Skeletal muscle tissue (tissue), 4 donors: ENCODE results near the gene OSBPL6. TPM values are rescaled to one million over a fixed set of nuclear protein-coding genes. Genes with fewer than 3 reads are reported as not detected.
"Not testable (repeated sequence)": the region's sequence is repeated elsewhere in the genome, so short reads cannot be mapped to it uniquely, and the experiment has no call there.

Experiments used
- H3K27ac ChIP-seq: one replicate; pipeline ENCODE4 v1.7.0; 2013; ENCODE audit warnings: mild to moderate bottlenecking, low read depth, low read length, inconsistent platforms
- H3K27me3 ChIP-seq, 3 donors: one replicate each; pipeline ENCODE4 v1.7.0; 2013; ENCODE audit warnings: low read length in 3 of 3; ENCODE audit not compliant: control insufficient read depth in 3 of 3, insufficient read depth in 3 of 3
- H3K36me3 ChIP-seq, 3 donors: one replicate each; pipeline ENCODE4 v1.7.0; 2013; ENCODE audit warnings: low read length in 3 of 3; ENCODE audit not compliant: control insufficient read depth in 3 of 3, insufficient read depth in 3 of 3
- H3K4me1 ChIP-seq, 3 donors: one replicate each; pipeline ENCODE4 v1.7.0; 2013; ENCODE audit warnings: low read length in 3 of 3, mild to moderate bottlenecking in 3 of 3; ENCODE audit not compliant: control insufficient read depth in 3 of 3, insufficient read depth in 3 of 3
- H3K4me3 ChIP-seq, 3 donors: one replicate each; pipeline ENCODE4 v1.7.0; 2013; ENCODE audit warnings: low read length in 3 of 3
- H3K9ac ChIP-seq, 3 donors: one replicate each; pipeline ENCODE4 v1.7.0; 2013; ENCODE audit warnings: low read length in 3 of 3, mild to moderate bottlenecking in 3 of 3, moderate library complexity in 2 of 3, low read depth in 1 of 3
- H3K9me3 ChIP-seq, 3 donors: one replicate each; pipeline ENCODE4 v1.7.0; 2013; ENCODE audit warnings: low read length in 3 of 3; ENCODE audit not compliant: control insufficient read depth in 3 of 3
- total RNA-seq: library from RNA; depleted of rRNA; stranded (reverse); fragments of >200 nt; gene quantifications from one replicate; pipeline ENCODE4 v1.2.3, GENCODE V29; 2014
- donor health status: Osteomylitis.

OSBPL6 gene
- total RNA-seq, 1 donor from 2014 or later: 2.1 TPM

DNA sequence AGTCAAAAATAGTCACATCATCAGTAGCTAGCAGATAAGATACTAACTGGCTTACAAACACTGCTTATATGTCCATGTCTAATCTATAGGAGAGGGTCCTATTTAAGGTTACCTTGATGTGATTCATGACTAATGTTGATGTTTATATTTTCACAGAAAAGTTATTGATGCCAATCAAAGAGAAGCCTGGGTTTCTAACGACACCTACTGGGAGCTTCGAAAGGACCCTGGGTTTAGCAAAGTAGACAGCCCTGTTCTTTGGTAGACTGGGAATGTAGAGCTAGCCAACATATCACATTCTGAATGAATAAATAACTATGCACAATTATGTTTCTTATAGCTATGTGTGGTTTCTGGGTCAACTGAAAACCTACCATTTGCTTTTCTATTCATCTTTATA, 201.0 kb downstream of the OSBPL6 start:
- H3K4me3 ChIP-seq: no peak overlapping the region
- H3K9me3 ChIP-seq: no peaks in the 10 kb centered on the region
- no peak overlapping the region for H3K27ac ChIP-seq
- H3K27me3 ChIP-seq: no peaks in the 10 kb centered on the region
- H3K9ac ChIP-seq: no peak overlapping the region
- H3K4me1 ChIP-seq: no peaks in the 10 kb centered on the region
- H3K36me3 ChIP-seq: peaks cover 0 to 8% (median 3%) of the 10 kb centered on the region in 3 donors

DNA sequence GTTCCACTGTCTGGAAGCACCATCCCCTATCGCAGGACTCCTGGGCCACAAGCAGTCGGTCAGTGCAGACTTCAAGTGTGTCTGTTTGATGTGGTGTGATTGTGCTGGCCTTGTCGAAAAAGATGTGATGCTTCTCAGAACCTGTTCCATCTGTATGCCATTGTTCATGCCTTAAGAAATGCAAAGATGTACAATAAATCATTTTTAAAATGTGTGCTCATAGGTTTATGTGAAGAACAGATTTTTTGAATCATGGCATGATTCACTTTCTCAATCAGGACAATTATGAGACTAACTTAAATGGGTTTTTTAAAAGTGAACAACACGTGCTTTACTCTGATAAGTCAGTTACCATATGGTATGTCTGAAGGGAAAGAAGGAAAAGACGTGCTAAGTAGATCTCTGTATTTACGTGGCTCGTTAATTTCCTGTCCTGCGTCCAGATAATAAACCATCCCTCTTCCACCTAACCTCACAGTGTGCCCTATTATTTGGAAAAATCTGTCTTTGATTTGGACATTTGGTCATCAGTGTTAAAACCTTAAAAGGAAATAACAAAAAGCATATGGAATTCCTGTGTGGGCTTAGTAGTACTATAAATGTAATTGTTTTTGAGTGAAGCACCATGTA, 201.7 kb downstream of the OSBPL6 start:
- peaks cover 0 to 3% (median 1%) of the 10 kb centered on the region in 3 donors for H3K36me3 ChIP-seq
- no peak overlapping the region for H3K27ac ChIP-seq
- no peak overlapping the region for H3K9ac ChIP-seq
- no peak overlapping the region for H3K4me3 ChIP-seq
- H3K27me3 ChIP-seq: no peaks in the 10 kb centered on the region
- no peaks in the 10 kb centered on the region for H3K4me1 ChIP-seq
- no peaks in the 10 kb centered on the region for H3K9me3 ChIP-seq

DNA sequence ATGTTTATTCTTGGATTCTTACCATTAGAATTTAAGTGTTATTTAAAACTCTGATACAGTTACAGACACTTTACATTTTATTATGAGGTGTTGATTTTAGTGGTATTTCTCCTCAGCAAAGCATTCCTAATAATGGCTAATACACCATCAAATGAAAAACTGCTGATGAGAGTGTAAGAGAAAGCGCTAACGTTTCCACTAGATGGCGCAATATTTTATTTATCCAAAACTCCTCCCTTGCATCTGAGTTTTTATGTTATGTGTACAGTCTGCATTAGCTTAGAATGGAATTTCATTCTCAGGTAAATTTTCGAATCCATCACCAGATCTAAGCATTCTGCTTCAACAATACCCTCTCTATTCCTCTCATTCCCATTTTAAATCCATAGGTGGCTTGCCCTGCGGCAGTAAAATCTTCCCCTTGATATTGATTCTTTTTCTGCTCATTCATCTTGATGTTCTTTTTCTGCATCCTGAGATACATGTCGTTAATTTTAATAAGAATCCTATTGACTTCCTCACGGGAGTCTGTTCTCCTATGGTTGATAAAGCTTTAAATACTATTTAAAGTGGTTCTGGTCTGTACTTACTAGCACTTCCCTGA, 202.8 kb downstream of the OSBPL6 start:
- H3K27me3 ChIP-seq: no peaks in the 10 kb centered on the region
- H3K27ac ChIP-seq: no peak overlapping the region
- H3K9me3 ChIP-seq: no peaks in the 10 kb centered on the region
- no peaks in the 10 kb centered on the region for H3K36me3 ChIP-seq
- H3K4me3 ChIP-seq: no peak overlapping the region
- H3K4me1 ChIP-seq: no peaks in the 10 kb centered on the region
- no peak overlapping the region for H3K9ac ChIP-seq

DNA sequence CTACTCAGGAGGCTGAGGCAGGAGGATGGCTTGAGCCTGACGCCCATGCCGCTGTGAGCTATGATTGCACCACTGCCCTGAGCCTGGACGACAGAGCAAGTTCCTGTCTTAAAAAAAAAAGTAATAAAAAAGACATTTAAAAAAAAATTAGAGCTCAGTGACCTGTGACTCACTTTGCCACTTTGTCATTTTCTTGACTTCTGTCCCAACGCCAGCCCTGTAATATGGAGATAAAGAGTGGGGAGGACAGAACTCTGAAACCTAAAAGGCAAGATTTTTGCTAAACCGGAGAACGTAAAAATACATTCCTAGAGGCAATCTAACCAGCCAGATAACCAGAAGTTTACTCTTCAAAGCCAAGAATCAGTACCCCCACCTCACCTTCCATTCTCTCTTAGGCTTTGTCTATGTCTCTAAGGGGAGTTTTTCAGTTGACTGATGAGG, 207.7 kb downstream of the OSBPL6 start:
- H3K27me3 ChIP-seq: no peaks in the 10 kb centered on the region
- H3K9me3 ChIP-seq: no peaks in the 10 kb centered on the region
- H3K4me1 ChIP-seq: peaks cover 0 to 3% (median 0%) of the 10 kb centered on the region in 3 donors
- H3K9ac ChIP-seq: no peak overlapping the region
- H3K4me3 ChIP-seq: no peak overlapping the region
- H3K27ac ChIP-seq: no peak overlapping the region
- H3K36me3 ChIP-seq: no peaks in the 10 kb centered on the region

DNA sequence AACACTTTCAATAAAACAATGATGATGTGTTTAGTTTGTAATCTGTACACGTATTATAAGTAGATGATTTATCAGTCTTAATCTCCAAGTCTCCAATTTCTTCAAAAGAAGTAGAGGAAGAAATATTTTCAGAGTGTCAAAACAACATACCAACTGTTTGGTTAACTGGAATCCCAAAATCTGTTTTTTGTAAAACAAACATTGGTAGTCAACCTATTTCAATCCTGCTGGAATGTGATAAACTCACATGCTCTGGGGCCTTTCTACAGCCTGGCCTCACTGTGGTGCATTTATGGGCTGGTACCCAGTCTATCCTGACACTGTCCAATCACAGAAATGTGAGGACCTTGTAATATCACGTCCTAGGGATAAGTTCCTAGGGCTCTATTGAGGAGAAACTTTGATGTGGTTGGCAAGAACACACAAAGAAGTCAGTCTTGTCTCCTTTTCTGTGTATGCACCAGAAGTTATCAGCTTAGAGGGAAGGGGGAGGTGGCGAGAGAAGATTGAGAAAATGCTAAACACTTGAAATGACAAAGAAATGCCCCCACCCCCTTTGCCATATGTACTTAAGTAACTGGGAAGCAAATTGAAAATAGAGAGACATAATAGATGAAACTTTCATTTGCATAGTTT, 209.5 kb downstream of the OSBPL6 start:
- no peak overlapping the region for H3K9ac ChIP-seq
- no peaks in the 10 kb centered on the region for H3K36me3 ChIP-seq
- H3K4me1 ChIP-seq: peaks cover 0 to 3% (median 0%) of the 10 kb centered on the region in 3 donors
- no peaks in the 10 kb centered on the region for H3K27me3 ChIP-seq
- no peaks in the 10 kb centered on the region for H3K9me3 ChIP-seq
- H3K4me3 ChIP-seq: no peak overlapping the region
- H3K27ac ChIP-seq: no peak overlapping the region

DNA sequence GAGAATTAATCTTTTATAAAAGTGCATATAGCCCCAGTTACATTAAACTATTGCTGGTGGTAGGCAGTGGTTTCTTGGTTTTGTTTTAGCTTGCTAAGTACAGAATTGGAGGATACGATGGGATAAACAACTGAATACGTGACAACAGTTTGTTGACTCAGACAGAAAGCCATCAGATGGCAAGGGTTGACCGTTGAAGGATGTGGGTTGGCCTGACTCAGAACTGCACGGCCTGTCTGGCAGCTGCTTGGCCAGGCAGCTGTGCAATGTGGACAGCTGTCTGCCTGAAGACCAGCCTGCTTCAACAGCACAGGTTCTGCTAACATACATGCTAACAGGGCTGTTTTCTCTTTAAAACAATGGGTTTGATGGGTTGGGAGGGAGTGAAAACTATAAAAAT, 210.1 kb downstream of the OSBPL6 start:
- H3K4me3 ChIP-seq: no peak overlapping the region
- H3K36me3 ChIP-seq: no peaks in the 10 kb centered on the region
- H3K9ac ChIP-seq: peak overlapping the region in 1 of 3 donors; percentile 19
- H3K9me3 ChIP-seq: no peaks in the 10 kb centered on the region
- no peak overlapping the region for H3K27ac ChIP-seq
- peaks cover 0 to 3% (median 0%) of the 10 kb centered on the region in 3 donors for H3K4me1 ChIP-seq
- no peaks in the 10 kb centered on the region for H3K27me3 ChIP-seq

DNA sequence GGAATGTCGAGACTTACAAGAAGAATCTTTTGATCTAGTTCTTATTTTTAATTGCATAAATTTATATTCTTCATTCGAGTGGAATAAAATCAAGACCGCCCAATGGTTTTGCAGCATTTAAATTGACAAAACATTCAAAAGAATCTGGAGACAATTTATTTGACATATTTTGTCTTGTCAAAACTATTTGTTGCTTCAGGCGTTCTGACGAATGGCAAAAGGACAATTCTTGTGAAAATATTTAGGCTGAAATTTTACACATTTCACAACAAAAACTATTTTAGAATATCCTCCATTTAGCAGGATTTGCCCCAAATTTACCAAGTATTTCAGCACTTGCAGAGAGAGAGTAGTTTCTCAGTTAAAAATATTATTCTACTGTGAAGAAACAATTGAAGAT, 214.9 kb downstream of the OSBPL6 start:
- Histone ChIP-seq H3K36me3 (no peaks in the 10 kb centered on the region), H3K27me3 (no peaks in the 10 kb centered on the region), H3K9me3 (no peaks in the 10 kb centered on the region), H3K4me1 (peaks cover 0 to 3% (median 0%) of the 10 kb centered on the region in 3 donors), H3K9ac (no peak overlapping the region), H3K4me3 (no peak overlapping the region), H3K27ac (no peak overlapping the region)

DNA sequence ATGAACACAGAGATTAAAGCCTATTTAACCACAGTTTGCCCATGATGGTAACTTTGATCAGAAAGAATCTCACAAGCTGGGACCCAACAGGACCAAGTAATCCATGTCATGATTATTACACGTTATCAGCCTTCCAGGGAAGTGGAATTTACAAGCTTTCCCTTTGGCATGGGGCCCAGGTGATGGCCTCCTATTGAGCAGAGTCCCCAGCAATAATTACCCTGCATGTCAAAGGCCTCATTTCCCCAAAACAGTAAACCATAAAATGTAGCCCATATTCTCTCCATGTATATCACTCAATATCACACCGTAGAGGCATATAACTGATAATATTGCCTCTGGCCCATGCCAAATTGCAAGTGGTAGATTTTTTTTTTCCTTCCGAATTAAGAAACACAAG, 217.7 kb downstream of the OSBPL6 start:
- H3K36me3 ChIP-seq: no peaks in the 10 kb centered on the region
- H3K9ac ChIP-seq: no peak overlapping the region
- H3K4me1 ChIP-seq: peaks cover 3 to 6% (median 4%) of the 10 kb centered on the region in 3 donors
- H3K9me3 ChIP-seq: no peaks in the 10 kb centered on the region
- no peak overlapping the region for H3K4me3 ChIP-seq
- H3K27me3 ChIP-seq: no peaks in the 10 kb centered on the region
- no peak overlapping the region for H3K27ac ChIP-seq

DNA sequence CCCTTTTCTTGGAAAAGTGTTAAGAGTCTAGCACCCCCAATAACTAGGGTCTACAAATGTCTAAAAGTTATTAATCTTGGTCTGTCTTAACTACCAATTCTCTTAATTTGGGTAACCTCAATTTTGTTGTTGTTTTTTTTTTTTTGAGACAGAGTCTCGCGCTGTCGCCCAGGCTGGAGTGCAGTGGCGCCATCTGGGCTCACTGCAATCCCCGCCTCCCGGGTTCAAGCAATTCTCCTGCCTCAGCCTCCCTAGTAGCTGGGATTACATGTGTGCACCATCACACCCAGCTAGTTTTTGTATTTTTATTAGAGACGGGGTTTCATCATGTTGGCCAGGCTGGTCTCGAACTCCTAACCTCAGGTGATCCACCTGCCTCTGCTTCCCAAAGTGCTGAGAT, 218.1 kb downstream of the OSBPL6 start:
- H3K9me3 ChIP-seq, H3K4me3 ChIP-seq, H3K27me3 ChIP-seq, H3K4me1 ChIP-seq, H3K27ac ChIP-seq, H3K36me3 ChIP-seq, H3K9ac ChIP-seq: not testable (repeated sequence)
